HepG2 (cell line): Measurements from ENCODE around the gene PLCB1. TPM values are rescaled to one million over a fixed set of nuclear protein-coding genes. Genes with fewer than 3 reads are reported as not detected.

Experiments used
- GPN1 ChIP-seq: sonication (generic); formaldehyde crosslinking; IDR thresholded peaks from 2 replicates; pipeline ENCODE4 v1.5.1; 2020; ENCODE audit warnings: missing genetic modification reagents, borderline replicate concordance
- IKZF4 ChIP-seq: sonication (generic); formaldehyde crosslinking; IDR thresholded peaks from 2 replicates; pipeline ENCODE4 v1.5.1; 2020; ENCODE audit warnings: borderline replicate concordance, mild to moderate bottlenecking, low read depth, missing genetic modification reagents; ENCODE audit errors: not compliant biosample characterization
- NFYB ChIP-seq: sonication (generic); formaldehyde crosslinking; IDR thresholded peaks from 2 replicates; pipeline ENCODE4 v1.4.0; 2020; ENCODE audit warnings: missing genetic modification reagents
- SIN3A ChIP-seq: IDR thresholded peaks from 2 replicates; pipeline ENCODE4 v1.6.1; 2011; ENCODE audit warnings: low read depth, mild to moderate bottlenecking, control low read depth, low read length, borderline replicate concordance
- SMAD1 ChIP-seq: sonication (generic); formaldehyde crosslinking; IDR thresholded peaks from 2 replicates; pipeline ENCODE4 v1.4.0; 2020; ENCODE audit warnings: missing genetic modification reagents, low read depth, mild to moderate bottlenecking, borderline replicate concordance
- ZNF232 ChIP-seq: sonication (generic); formaldehyde crosslinking; IDR thresholded peaks from 2 replicates; pipeline ENCODE4 v1.4.0; 2020; ENCODE audit warnings: missing genetic modification reagents, borderline replicate concordance
- ZNF280D ChIP-seq: sonication (generic); formaldehyde crosslinking; IDR thresholded peaks from 2 replicates; pipeline ENCODE4 v1.5.1; 2020; ENCODE audit warnings: mild to moderate bottlenecking, missing genetic modification reagents
- polyA plus RNA-seq, 8 experiments: library from polyadenylated mRNA; depleted of rRNA in 3 of 8; stranded (reverse) in 7 of 8; unstranded in 1 of 8; fragments of >200 nt; fragmentation: Illumina TruSeq in 4 of 8; extraction: Trizol in 4 of 8; gene quantifications; 2 replicates each; pipeline versions ENCODE4 v1.2.1 to v1.2.3, GENCODE V29; 2011 to 2016; ENCODE audit warnings: low read depth in 4 of 8, missing spikeins in 1 of 8, mixed read lengths in 1 of 8; ENCODE audit not compliant: insufficient read depth in 1 of 8
- total RNA-seq, 5 experiments: library from RNA; depleted of rRNA; stranded (reverse); fragments of >200 nt; fragmentation: Illumina TruSeq; extraction: Trizol; gene quantifications; 2 replicates each; pipeline ENCODE4 v1.2.3, GENCODE V29; 2016; ENCODE audit warnings: low read depth in 1 of 5
- TF ChIP-seq, protein P1 (sequence below): sonication (generic); formaldehyde crosslinking; IDR thresholded peaks from 2 replicates; pipeline ENCODE4 v1.4.0; 2020; ENCODE audit warnings: mild to moderate bottlenecking, missing genetic modification reagents
- TF ChIP-seq, protein P2 (sequence below): sonication (generic); formaldehyde crosslinking; IDR thresholded peaks from 2 replicates; pipeline ENCODE4 v1.5.0; 2020; ENCODE audit warnings: missing genetic modification reagents
- TF ChIP-seq, protein P3 (sequence below): sonication (generic); formaldehyde crosslinking; IDR thresholded peaks from 2 replicates; pipeline ENCODE4 v1.4.0; 2020; ENCODE audit warnings: low read depth, missing genetic modification reagents

The PLCB1 gene
- total and polyA plus RNA-seq, 2 of the 13 experiments (the other 11 are each of a cell fraction or from before 2014, with no cell fraction given): 42.4 to 55.9 TPM

DNA sequence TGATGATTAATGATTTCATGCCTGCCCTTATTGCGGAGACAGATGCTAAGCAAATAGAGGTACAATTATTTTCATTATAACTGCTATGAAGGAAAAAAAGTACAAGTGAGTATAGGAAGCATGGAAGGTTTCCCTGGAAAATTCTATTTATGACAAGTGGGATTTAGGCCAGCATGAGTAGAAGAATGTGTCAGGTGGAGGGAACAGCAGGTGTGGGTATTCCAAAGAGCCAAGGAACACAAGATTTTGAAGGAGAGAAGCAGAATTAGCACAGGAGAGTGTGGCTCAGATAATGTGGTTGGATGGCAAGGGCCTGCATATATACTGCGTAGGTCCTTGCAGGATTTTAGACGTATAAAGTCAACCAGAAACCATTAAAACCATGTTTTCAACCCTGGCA, 11.4 kb downstream of the PLCB1 start (continued):
- TF ChIP-seq ZNF232 (CRISPR knock-in tag): 0 out of 2 replicates have a peak, but pooled peaks have one; percentile 30
- TF ChIP-seq ZNF280D: 0 out of 2 replicates have a peak, but pooled peaks have one; percentile 27
- TF ChIP-seq, protein P1, sequence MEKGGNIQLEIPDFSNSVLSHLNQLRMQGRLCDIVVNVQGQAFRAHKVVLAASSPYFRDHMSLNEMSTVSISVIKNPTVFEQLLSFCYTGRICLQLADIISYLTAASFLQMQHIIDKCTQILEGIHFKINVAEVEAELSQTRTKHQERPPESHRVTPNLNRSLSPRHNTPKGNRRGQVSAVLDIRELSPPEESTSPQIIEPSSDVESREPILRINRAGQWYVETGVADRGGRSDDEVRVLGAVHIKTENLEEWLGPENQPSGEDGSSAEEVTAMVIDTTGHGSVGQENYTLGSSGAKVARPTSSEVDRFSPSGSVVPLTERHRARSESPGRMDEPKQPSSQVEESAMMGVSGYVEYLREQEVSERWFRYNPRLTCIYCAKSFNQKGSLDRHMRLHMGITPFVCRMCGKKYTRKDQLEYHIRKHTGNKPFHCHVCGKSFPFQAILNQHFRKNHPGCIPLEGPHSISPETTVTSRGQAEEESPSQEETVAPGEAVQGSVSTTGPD: no peak
- TF ChIP-seq, protein P2, sequence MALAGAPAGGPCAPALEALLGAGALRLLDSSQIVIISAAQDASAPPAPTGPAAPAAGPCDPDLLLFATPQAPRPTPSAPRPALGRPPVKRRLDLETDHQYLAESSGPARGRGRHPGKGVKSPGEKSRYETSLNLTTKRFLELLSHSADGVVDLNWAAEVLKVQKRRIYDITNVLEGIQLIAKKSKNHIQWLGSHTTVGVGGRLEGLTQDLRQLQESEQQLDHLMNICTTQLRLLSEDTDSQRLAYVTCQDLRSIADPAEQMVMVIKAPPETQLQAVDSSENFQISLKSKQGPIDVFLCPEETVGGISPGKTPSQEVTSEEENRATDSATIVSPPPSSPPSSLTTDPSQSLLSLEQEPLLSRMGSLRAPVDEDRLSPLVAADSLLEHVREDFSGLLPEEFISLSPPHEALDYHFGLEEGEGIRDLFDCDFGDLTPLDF (CRISPR knock-in tag): 0 out of 2 replicates have a peak, but pooled peaks have one; percentile 38
- no peak for TF ChIP-seq IKZF4
- no peak for TF ChIP-seq SMAD1 (CRISPR knock-in tag)
- TF ChIP-seq SIN3A: no peak
- TF ChIP-seq NFYB: no peak
- no peak for TF ChIP-seq GPN1 (CRISPR knock-in tag)
- TF ChIP-seq, protein P3, sequence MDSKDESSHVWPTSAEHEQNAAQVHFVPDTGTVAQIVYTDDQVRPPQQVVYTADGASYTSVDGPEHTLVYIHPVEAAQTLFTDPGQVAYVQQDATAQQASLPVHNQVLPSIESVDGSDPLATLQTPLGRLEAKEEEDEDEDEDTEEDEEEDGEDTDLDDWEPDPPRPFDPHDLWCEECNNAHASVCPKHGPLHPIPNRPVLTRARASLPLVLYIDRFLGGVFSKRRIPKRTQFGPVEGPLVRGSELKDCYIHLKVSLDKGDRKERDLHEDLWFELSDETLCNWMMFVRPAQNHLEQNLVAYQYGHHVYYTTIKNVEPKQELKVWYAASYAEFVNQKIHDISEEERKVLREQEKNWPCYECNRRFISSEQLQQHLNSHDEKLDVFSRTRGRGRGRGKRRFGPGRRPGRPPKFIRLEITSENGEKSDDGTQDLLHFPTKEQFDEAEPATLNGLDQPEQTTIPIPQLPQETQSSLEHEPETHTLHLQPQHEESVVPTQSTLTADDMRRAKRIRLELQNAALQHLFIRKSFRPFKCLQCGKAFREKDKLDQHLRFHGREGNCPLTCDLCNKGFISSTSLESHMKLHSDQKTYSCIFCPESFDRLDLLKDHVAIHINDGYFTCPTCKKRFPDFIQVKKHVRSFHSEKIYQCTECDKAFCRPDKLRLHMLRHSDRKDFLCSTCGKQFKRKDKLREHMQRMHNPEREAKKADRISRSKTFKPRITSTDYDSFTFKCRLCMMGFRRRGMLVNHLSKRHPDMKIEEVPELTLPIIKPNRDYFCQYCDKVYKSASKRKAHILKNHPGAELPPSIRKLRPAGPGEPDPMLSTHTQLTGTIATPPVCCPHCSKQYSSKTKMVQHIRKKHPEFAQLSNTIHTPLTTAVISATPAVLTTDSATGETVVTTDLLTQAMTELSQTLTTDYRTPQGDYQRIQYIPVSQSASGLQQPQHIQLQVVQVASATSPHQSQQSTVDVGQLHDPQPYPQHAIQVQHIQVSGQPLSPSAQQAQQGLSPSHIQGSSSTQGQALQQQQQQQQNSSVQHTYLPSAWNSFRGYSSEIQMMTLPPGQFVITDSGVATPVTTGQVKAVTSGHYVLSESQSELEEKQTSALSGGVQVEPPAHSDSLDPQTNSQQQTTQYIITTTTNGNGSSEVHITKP (CRISPR knock-in tag): no peak
- TF ChIP-seq, all 625 proteins: peak for 6
